Hematopoietic multipotent progenitor cell treated with erythropoietin and hydrocortisone succinate and interleukin-3 and kit ligand, for 15 days (in vitro differentiated cells): ENCODE data around the gene SRP14.

ENCODE experiments used
- DNase-seq: peaks from one replicate; pipeline ENCODE4 v3.0.0-alpha.2; 2015; ENCODE audit warnings: low spot score

SRP14 gene

DNA sequence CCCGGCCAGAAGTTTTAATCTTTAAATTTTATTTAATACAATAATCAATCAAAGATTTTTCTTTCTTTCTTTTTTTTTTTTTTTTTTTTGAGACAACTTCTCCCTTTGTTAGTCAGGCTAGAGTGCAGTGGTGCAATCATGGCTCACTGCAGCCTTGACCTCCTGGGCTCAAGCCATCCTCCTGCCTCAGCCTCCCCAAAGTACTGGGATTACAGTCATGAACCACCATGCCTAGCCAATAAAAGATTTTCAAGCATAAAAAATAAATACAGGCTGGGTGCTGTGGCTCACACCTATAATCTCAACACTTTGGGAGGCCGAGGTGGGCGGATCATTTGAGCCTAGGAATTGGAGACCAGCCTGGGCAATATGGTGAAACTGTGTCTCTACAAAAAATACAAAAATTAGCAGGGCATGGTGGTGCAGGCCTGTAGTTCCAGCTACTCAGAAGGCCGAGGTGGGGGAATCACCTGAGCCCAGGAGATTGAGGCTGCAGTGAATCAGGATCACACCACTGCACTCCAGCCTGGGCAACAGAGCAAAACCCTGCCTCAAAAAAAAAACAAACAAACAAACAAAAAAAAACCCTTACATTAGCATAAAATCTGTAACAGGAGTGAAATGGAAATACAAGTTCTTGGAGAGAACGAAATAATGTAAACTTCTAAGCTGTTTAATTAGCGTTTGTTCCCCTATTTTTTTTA, 29.1 kb upstream of the SRP14 start:
- no peak for DNase-seq

GRCh38 chr15:40066589-40066988, 27.6 kb upstream of the SRP14 start:
- no peak for DNase-seq

- DNase-seq = no peak
Observed at GRCh38 chr15:40065166-40065565, 26.2 kb upstream of the SRP14 start.

DNA sequence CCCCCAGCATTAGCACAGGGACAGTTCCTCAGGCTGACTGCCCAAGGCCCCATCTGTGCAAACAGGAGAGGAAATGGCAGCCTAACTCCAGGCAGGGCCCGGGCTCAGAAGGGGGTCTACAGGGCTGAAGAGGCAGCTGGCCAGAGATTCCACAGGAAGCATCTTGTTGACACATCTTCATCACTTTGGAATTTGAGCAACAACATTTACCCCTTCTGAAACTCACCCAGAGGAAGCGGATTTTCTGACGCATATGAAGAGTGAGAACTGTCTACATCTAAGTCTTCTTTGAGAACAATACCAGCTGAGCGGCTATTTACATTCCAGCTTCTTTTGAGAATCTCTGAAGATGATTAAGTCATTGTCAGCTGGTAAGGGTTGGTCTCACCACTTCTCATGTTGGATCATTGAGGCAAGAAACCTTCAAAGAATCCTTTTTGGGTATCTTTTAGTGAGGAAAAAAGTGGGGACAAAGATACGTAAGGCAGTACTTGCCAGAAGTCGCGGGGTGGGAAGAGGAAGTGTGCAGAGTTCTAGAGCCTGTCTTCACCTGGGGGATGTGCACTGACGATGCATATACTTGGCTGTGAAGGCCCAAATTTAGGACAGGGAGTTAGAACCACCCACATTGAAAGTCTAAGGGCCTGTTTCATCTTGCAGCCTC, 25.4 kb upstream of the SRP14 start:
- DNase-seq = no peak

DNA sequence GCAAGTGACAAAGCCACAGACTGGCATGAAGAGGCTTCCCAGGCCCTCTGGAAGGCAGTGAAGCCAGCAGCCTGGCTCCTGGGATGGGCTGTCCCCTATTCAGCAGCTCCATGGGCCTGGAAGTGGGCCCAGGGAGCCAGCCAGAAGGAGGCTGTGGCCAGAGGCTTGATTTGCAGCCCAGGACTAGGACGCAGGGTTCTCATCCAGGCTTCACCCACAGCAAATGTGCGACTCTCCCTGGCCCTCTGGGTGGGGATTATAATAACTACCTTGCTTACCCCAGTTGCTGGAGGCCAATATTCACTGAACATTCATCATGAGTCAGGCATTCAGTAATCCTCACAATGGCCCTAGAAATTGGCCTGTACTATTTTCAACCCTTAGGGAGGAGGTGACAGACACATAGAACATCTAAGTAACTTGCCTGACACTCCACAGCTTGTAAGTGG, 24.6 kb upstream of the SRP14 start:
- DNase-seq = no peak

GRCh38 chr15:40062816-40063562, 24.0 kb upstream of the SRP14 start:
- no peak for DNase-seq

GRCh38 chr15:40061212-40061901, 22.4 kb upstream of the SRP14 start:
- DNase-seq = no peak

- no peak for DNase-seq
Observed at GRCh38 chr15:40060236-40060961, 21.4 kb upstream of the SRP14 start.

- no peak for DNase-seq
Observed at GRCh38 chr15:40059821-40060220, 20.8 kb upstream of the SRP14 start.

DNA sequence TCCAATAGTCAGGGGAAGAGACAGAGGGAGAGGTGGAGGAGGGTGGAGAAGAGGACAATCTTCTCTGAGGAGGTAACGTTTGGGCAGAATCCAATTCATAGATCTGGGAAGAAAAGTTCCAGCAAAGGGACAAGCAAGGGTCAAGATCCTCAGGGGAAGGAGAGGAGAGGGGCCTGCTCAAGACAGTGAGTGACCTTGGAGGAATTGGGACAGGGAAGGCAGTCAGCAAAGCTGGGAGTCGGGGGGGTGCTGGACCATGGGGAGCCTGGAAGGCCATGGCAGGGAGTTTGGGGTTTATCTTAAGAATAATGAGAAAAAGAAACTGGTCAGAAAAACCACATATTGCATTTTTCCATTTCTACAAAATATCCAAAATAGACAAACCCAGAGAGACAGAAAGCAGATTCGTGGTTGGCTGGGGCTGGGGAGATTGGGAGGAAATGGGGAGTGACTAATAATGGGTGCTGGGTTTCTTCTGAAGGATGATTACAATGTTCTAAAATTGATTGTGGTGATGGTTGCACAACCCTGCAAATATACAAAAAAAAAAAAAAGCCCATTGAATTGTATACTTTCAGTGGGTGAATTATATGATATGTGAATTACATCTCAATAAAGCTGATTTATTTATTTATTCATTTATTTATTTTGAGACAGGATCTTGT, 19.6 kb upstream of the SRP14 start:
- no peak for DNase-seq

DNA sequence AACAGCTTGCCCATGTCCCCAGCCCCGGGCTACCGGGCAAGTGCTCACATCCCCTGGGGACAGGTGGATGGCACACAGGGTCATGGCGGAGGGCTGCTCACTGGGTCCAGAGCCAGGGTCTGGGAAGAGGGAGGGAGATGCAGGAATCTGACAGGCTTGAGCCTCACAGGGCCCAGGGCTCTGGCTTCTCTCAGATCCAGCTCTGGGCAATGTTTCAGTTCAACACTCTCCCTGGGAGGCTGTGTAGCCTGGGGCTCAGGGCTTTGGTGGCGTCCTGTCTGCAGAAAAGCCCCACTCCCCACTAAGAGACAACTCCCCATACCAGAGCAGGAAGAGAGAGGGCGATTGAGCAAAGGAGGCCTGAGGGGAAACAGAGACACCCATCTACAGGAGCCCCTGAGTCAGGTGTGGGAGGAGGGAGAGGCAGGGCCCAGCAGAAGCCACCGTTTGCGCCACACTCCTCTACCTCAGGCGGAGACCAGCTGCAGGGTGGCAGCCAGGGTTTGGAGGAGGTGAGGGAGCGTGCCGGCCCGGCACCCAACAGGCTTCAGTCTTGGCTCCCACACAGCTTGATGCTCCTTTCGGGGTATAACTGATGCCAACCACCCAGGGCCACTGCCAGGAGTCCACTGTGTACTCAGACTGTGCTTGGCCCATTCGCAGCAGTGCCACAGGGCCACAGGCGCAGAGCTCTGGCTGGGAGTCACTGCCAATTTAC, 16.8 kb upstream of the SRP14 start:
- DNase-seq = no peak

- no peak for DNase-seq
Observed at GRCh38 chr15:40054855-40055575, 16.0 kb upstream of the SRP14 start.

DNA sequence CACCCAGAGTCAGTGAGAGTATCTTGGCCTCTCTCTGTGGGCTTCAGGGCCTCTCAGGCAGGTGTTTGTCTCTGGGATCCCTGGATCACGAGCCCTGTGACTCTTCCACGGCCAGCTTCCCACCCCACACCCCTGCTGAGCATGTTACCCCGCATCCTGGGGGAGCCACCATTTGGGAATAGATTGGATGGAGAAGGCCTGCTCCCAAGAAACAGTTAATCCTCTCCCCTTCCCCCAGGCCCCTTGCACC, 15.5 kb upstream of the SRP14 start:
- DNase-seq = no peak

- no peak for DNase-seq
Observed at GRCh38 chr15:40053831-40054604, 15.0 kb upstream of the SRP14 start.

- DNase-seq = no peak
Observed at GRCh38 chr15:40053079-40053830, 14.3 kb upstream of the SRP14 start.

DNA sequence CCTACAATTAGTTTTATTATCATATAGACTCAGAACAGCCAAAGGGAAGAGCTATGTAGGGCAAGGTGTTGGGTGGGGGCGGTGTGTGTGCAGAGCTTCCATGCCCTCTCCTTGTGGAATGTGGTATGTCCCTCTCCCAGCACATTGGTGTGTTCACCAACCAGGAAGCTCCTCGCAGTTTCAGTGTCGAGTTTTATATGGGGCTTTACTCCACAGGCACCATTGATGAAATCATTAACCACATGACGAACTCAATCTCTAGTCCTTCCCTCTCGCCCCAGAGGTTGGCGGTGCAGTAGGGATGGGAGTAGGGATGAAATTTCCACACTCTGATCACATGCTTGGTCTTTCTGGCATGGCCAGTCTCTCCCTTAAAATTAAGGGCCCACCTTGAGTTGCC, 13.6 kb upstream of the SRP14 start:
- DNase-seq = no peak

GRCh38 chr15:40051616-40052415, 12.8 kb upstream of the SRP14 start:
- DNase-seq = no peak
